ENCODE data around the gene UBXN2A.
"Not testable (repeated sequence)": the region's sequence is repeated elsewhere in the genome, so short reads cannot be mapped to it uniquely, and the experiment has no call there.

Gene UBXN2A

DNA sequence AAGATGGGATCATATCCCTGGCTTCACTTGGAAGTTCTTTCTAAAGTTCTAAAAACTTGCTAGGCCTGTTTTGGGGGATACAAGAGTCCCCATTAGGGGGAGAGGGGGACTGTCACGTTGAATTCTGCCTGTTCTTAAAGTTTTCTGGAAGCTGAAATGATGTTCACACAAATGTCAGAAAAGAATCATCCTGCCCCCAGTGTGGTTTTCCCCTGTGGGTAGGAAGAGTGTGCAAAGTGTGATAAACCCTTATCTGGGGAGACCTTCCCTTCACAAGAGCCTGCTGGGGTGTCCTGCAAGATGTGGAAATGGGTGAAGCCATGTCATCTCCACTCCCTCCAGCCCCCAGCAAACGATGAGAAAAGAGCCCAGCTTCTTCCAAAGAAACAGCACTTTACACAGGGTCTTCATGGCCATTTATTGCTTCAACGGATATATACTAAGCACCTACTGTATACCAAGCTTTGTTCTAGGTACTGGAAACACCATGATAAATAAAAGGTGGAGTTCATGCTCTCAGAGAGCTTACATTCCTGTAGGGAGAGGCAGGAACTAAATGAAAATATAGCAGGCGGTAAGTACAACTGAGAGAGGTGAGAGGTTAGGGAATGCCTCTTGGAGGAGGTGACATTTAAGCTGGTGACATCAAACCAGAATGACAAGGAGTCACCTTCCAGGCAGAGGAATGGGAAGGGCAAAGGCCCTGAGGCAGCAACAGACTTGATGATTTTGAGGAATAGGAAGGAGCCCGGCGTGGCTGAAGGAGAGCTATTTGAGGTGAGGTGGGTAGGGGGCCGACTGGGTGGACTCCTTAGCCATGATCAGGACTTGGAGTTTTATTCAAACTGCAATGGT, 71.2 kb downstream of the UBXN2A start:
- DNase-seq (ENCODE audit: low read depth): peak; percentile 93

DNA sequence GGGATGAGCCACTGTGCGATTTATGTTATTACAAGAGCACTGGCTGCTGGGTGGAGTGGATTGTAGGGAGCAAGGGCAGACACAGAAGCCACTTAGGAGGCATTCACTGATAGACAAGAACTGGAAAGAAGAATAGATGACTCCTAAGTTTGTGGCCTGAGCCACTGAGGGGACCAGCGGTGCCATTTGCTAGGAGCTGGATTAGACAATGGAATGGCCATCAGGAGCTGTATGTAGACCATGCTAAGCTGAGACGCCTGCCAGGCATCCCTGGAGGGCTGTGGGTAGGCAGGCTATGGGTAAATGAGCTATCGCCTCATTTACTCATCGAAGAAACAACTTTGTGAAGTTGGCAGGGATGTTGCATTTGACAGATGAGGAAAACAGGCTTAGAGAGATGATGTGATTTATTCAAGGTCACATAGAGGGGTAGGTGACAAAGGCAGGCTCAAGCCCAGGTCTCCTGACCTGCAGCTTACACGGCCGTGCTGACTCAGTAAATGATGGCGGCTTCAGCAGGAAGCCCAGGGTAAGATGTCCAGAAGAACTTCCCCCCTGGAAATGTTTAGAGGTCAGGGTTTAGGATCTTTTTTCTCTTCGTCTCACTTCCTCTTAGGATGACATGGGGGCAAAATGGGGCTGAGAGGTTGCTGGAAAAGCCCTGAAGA, 72.4 kb downstream of the UBXN2A start:
- peak; percentile 32 for DNase-seq (ENCODE audit: low read depth)

DNA sequence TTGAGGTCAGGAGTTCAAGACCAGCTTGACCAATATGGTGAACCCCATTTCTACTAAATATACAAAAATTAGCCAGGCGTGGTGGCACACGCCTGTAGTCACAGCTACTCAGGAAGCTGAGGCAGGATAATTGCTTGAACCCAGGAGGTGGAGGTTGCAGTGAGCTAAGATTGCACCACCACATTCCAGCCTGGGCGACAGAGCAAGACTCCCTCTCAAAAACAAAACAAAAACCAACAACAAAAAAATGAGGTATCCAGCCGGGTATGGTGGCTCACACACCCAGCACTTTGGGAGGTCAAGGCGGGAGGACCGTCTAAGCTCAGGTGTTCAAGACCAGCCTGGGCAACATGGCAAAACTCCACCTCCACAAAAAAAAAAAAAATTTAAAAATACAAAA, 74.6 kb downstream of the UBXN2A start:
- DNase-seq (ENCODE audit: low read depth): not testable (repeated sequence)

DNA sequence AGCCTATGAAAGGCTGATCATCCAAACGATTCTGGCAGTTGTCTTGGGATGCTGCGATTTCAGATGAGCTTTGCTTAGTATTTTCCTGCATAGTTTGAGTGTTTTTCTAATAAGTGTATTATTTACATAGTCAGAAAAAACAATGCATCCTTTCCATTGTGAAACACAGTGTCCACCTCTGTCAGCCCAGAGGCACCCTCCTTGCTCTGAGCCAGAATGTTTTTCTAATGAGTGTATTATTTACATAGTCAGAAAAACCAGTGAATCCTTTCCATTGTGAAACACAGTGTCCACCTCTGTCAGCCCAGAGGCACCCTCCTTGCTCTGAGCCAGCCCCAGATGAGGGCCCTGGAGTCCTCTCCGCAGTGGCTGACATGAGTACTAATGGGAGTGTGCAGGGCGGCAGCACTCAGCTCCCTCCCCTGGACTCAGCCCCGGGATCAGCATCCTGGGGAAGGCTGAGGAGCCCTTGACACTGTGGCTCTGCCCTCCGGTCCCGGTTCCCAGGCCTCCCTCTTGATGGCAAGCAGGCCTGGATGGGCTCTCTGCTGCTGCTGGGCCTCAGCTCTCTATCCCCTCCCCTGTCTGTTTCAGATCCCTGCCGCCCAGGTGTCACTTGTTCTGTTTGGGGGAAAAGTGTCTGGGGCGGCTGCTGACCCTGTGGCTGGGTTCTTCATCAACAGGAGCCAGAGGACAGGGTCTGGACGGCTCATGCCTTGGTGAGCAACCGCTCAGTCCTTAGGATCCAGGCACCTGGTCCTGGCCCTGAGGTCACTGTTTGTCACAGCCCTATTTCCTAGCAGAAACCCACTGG, 75.5 kb downstream of the UBXN2A start:
- no peak for DNase-seq (ENCODE audit: low read depth)

DNA sequence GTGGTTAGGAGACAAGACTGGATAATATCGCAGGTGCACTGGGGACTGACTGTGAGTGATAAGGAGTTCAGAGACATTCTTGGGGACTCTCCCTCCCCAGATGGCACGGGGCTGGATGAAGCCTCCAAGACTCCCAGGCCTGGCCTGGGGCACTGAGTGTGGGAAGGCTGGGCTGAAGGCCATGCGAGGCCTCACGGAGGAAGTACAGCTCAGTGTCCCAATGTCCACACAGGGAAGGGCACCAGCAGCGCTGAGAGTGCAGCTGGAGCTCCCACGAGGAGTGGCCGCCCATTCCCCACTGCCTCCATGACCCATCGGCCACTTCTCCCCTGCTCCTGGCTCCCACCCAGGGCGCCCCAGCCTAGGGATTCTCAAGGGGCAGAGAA, 76.1 kb downstream of the UBXN2A start:
- DNase-seq (ENCODE audit: low read depth): no peak

DNA sequence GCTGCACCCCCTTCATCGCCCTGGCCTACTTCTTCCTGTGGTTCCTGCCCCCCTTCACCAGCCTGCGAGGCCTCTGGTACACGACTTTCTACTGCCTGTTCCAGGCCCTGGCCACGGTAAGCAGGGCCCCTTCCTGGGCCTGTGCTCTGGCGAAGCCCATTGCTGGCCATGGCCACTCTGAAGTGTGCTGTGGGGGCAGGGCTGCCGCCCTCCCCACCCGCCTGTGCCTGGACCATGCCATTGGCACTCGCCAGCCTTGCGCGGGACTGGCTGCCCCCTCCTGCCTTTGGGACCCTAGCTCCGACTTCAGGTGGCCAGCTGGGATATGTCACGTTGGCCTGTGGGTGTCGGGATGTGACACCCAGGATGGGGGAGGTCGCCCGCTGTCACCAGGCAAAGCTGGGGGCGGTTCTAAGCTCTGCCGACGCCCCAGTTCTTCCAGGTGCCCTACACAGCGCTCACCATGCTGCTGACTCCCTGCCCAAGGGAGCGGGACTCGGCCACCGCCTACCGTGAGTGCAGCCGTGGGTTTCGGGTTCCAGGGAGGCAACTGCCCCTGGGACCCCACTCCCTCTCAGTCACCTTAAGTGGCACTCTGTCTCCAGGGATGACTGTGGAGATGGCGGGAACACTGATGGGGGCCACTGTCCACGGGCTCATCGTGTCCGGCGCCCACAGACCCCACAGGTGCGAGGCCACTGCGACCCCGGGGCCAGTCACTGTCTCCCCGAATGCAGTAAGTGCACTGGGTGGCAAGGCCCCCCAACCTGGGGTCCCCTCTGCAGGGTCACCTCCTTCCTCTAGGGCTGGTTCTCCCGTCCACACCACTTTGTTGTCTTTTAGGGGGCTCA, 76.8 kb downstream of the UBXN2A start:
- no peak for DNase-seq (ENCODE audit: low read depth)

DNA sequence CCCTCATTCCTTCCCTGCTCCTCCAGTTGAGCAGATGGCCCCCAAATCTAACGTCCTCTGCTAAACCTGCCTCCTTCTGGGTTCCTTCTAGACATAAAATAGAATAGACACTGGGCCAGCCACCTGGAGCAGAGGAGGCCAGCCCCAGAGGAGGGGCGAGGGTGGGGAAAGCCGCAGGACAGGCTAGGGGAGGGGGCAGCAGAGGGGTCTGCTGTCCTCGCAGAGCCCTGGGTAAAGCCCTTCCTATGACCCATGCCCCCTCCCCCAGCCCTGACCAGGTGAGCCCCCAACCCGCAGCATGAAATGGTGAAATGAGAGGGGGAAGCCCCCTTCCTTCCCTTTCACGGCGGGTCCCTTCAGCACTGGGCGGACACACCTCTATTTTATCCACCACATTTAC, 77.4 kb downstream of the UBXN2A start:
- DNase-seq (ENCODE audit: low read depth): no peak

DNA sequence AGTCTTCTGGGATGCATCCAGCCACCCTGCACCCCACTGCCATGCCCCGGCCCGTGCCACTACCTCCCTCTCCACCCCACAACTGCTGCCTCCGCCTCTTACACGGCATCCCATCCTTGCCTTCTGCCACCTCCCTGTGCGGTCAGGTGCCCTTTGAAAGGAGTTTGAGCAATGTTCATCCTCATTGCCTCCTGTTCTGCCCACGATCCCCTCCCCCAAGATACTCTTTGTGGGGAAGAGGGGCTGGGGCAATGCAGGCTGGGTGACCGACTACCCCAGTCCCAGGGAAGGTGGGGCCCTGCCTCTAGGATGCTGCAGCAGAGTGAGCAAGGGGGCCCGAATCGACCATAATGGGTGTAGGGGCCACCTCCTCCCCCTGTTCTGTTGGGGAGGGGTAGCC, 78.0 kb downstream of the UBXN2A start:
- no peak for DNase-seq (ENCODE audit: low read depth)

DNA sequence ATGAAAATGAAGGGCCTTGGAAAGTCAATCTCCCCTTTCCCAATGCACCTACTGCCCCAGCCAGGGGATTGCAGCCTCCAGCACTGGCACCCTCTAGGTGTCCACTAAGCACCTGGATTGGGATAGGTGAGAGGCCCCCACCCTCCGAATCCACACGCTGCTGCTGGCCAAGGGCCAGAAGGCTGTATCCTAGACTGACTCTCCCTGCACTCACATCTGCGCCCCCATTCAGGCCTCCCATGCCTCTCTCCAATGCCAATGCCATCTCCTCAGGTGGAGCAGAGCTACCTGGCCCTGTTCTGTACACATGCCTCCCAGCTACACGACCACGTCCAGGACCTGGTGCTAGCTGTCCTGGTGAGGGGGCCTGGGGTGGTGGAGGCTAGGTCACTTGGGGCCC, 79.5 kb downstream of the UBXN2A start:
- DNase-seq (ENCODE audit: low read depth): no peak

DNA sequence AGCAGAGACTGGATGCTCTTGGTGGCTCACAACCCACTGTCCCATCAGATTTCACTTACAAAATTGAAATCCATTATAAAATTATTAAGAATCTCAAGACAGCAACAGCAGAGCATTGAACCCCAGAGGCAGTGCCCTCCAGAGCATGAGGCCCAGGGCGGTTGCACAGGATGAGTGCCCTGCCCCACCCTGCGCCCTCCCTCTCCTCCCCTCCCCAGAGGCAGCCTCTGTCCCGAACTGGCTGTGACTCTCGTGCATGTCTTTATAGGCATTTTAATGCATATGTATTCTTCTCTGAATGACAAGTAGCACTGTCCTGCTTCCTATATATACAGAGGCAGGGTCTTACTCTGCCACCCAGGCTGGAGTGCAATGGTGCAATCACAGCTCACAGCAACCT, 80.0 kb downstream of the UBXN2A start:
- no peak for DNase-seq (ENCODE audit: low read depth)

DNA sequence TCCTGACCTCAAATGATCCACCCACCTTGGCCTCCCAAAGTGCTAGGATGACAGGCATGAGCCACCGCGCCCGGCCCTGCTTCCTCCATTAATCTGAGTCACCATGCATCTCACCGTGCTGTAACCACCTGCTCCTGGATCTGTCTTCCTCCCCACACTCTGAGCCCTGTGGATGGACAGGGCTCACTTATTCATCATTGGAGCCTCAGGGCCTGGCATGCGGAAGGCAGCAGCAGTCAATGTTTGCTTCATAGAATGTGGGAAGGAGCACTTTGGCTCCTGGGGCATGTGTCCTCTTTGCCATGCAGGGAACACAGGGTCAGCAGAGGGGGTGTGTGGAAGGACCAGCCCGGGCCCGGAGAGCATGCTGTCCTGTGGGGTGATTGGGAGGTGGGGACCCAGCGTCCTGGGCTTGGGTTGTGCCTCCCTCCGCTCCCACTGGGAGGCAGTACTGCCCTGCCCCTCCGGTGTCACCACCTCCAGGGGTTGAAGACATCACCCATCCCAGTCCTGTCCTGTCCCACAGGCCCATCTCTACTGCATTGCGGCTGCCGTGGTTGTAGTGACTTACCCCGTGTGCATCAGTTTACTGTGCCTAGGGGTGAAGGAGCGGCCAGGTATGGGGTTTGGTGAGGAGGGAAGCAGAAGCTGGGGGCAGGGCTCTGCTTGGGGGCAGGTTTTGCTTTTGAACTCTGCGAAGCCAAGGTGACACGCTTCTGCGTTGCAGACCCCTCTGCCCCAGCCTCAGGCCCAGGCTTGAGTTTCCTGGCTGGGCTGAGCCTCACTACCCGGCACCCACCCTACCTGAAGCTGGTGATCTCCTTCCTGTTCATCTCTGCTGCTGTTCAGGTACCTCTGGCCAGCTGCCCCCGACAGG, 81.1 kb downstream of the UBXN2A start:
- no peak for DNase-seq (ENCODE audit: low read depth)

DNA sequence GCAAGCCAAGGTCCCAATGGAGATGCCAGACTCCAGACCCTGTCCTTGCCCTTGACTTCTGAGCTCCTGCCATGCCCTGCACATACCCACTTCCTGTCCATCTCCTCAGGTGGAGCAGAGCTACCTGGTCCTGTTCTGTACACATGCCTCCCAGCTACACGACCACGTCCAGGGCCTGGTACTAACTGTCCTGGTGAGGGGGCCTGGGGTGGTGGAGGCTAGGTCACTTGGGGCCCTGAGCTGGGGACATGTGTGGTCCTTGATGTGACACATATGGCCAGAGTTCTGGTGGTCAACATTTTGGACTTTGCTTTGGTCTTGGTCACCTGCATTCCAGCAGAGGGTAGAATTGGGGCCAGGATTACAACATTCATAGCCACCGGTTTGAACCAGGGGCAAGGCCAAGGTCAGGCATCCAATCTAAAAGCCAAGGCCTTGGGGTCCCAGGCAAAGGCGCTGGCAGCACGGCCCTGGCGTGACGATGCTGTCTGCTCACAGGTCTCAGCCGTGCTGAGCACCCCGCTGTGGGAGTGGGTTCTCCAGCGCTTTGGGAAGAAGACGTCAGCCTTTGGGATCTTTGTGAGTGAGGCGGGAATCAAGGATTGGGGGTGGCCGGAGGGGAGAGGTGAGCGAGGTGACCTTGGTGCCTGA, 82.2 kb downstream of the UBXN2A start:
- no peak for DNase-seq (ENCODE audit: low read depth)

DNA sequence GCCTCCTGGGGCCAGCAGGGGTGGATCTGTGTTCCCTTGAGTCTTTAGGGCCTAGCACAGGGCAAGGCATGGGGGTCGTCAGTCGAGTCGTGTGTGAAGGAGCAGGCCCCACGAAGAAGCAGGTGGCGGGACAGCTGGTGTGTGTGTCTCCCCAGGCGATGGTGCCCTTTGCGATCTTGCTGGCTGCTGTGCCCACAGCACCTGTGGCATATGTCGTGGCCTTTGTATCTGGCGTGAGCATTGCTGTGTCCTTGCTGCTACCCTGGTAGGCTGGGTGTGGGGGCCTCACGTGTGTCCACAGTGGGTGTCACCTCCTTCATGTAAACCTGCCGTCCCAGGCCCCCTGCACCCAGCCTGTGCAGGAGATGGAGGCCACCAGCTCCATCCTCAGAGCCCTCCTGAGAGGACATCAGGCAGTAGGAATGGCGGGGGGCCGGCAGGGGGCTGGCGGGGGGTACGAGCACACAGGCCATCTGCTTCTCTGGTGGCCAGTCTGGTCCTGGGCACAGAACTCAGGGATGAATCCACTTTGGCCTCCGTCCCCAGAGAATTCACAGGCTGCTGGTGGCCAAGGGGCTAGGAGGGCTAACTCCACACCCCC, 82.8 kb downstream of the UBXN2A start:
- no peak for DNase-seq (ENCODE audit: low read depth)

DNA sequence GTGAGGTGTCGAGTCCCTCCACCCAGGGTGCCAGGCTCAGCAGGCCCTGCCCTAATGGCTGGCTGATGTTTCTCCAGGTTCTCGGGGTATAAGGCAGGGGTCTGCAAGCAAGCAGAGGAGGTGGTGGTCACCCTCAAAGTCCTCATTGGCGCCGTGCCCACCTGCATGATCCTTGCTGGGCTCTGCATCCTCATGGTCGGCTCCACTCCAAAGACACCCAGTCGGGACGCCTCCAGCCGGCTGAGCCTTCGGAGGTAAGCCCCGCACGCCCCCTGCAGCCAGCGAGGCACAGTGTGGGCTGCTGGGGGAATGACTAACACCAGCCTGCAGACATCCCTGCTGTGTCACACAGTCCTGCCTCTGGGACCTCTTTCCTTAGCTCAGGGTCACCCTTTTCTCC, 83.8 kb downstream of the UBXN2A start:
- DNase-seq (ENCODE audit: low read depth): no peak

DNA sequence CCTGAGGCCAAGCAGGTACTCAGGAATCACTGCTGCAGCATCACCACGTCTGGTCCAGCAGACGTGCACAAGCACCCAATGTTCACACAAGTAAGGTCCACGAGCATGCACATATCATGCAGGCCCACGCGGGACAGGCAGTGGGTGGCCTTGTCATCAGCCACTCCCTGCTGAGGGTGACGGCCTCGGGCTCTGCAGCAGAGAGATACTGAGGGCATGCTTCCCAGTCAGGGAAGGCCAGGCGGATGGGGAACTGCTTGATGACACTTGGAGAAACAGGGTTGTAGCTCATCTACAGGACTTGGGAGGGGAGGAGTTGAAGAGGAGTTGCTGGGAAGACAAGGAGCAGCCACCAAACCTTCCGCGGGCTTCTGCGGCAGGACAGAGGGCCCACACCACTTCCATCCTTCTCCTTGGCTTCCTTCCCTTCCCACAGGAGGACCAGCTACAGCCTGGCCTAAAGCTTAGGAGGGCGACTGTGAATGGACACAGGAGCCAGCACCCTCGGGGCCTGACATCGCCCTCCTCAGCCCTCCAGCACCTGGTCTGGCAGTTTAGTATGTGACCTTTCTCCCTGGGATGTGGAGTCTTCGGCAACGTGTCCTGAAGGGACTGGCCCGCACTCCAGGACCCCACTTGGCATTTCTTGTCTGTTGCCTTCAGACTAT, 84.9 kb downstream of the UBXN2A start:
- no peak for DNase-seq (ENCODE audit: low read depth)

DNA sequence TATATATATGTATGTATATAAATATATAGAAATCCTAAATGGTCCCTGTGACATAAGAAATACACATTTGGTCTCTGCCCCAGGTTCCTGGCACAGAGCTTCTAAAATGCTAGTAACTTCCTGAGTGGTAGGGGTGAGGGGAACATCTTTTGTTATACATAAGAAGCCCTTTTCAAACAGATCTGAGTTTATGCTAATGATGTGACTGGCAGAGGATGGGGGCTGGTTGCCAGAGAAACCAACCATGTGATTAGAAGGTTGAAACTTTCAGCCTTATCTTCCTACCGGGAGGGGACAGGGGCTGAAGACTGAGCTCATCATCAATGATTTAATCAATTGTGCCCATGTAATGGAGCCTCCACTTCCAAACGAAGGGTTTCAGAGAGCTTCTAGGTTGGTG, 86.0 kb downstream of the UBXN2A start:
- DNase-seq (ENCODE audit: low read depth): no peak

DNA sequence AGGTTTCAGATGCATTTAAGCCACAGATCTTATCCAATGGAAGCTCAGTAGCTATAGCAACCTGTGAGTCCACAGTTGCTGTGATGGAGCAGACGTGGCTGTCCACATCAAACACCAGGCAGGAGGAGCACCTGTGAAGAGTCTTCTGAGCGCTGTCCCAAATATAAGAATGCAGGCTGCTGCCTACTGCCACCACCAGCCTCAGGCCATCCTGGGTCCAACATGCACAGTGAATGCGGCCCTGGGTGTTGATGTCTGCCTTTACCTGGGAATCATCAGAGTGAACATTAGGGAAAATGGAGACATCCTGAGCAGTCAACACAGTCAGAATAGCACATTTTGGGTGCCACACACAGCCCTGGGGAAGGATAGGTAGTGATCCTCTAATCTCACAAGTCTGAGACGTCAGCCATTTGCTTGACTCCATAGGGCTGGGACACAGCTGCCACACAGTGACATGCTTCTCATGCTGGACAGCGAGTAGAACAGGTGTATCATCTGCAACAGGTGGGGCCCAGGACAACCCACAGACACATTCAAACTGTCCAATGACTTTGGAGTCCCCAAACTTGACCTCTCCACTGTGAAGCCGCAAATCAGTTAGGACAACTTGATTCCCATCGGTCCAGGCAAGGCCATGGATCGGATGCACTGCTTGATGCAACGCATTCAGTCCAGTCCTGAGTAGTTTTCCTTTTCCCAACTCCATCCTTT, 98.7 kb downstream of the UBXN2A start:
- no peak for DNase-seq (ENCODE audit: low read depth)

DNA sequence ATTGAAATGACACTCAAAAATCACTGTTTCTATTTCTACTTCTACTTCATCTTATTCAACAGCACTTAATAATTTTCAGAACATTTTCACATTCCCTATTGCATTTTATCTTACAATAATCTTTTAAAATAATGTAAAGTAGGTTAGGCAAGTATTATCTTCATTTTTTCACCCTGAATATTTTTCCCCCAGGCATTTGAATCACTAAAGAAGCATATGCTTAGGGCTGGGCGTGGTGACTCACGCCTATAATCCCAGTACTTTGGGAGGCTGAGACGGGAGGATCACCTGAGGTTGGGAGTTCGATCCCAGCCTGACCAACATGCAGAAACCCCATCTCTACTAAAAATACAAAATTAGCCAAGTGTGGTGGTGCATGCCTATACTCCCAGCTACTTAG, 100.2 kb downstream of the UBXN2A start:
- DNase-seq (ENCODE audit: low read depth): no peak

DNA sequence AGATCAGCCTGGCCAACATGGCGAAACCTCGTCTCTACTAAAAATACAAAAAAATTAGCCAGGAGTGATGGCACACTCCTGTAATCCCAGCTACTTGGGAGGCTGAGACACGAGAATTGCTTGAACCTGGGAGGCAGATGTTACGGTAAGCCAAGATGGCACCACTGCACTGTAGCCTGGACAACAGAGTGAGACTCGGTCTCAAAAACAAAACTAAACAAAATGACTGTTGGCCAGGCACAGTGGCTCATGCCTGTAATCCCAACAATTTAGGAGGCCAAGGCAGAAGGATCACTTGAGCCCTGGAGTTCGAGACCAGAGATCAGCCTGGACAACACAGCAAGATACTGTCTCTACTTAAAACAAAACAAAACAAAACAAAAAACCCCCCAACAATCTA, 102.9 kb downstream of the UBXN2A start:
- DNase-seq (ENCODE audit: low read depth): not testable (repeated sequence)
